Right lobe of liver (tissue), 4 donors: ENCODE measurements around the gene BCR.

Experiments
- POLR2A ChIP-seq: fragments of 450-650 bp; IDR thresholded peaks from one replicate; pipeline ENCODE4 v1.6.1; 2017; ENCODE audit warnings: antibody characterized with exemption, mild to moderate bottlenecking
- TF ChIP-seq, protein P1 (sequence below), 4 donors: fragments of 200-600 bp in 3 of 4; fragments of 450-650 bp in 1 of 4; IDR thresholded peaks; one replicate each; pipeline versions ENCODE4 v1.5.1 to v1.8.0; 2016 to 2022; ENCODE audit warnings: antibody characterized with exemption in 4 of 4, mild to moderate bottlenecking in 2 of 4
- donor health status: DM: no; HTN: no; CAD: no.
- donor health status: DM: no; HTN: no; CAD: no.
- donor health status: DM: no; HTN: yes; CAD: no.

DNA sequence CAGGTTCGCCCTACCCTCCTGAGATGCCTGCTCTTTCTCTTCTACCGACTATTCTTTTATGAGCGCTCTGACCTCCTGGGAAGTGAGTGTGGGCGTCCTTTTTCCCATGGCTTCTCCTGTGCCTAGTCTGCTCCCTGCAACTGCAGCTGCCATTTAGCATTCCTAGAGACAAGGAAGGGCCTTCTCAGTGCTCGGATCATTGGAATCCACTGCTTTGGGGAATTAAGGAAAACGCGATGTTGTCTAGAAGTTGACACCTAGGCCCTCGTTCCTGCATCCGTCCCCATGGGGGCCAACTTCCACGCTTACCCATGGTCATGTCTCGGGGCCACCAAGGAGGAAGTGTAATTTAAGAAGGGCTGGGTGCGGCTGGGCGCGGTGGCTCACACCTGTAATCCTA, 95.4 kb downstream of the BCR start:
- TF ChIP-seq, protein P1, sequence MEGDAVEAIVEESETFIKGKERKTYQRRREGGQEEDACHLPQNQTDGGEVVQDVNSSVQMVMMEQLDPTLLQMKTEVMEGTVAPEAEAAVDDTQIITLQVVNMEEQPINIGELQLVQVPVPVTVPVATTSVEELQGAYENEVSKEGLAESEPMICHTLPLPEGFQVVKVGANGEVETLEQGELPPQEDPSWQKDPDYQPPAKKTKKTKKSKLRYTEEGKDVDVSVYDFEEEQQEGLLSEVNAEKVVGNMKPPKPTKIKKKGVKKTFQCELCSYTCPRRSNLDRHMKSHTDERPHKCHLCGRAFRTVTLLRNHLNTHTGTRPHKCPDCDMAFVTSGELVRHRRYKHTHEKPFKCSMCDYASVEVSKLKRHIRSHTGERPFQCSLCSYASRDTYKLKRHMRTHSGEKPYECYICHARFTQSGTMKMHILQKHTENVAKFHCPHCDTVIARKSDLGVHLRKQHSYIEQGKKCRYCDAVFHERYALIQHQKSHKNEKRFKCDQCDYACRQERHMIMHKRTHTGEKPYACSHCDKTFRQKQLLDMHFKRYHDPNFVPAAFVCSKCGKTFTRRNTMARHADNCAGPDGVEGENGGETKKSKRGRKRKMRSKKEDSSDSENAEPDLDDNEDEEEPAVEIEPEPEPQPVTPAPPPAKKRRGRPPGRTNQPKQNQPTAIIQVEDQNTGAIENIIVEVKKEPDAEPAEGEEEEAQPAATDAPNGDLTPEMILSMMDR (IDR thresholded peaks at IDR 0.05), result no peak
- TF ChIP-seq POLR2A, result no peak
